Stimulated activated CD8-positive, alpha-beta memory T cell treated with anti-CD3 and anti-CD28 coated beads, Interleukin-7, amount 100 ng/mL, for 1 hour (primary cell): ENCODE results near the gene TRAF3IP3.

Experiments
- DNase-seq, 2 donors: peaks; one replicate each; pipeline ENCODE4 v3.0.0-alpha.2; 2020; ENCODE audit warnings: low read depth in 2 of 2

Gene TRAF3IP3

GRCh38 chr1:209825591-209826434 lies 70.0 kb downstream of the TRAF3IP3 start:
- DNase-seq = no peak

- DNase-seq = peak; percentile 84
Measured at GRCh38 chr1:209827384-209828262, 71.8 kb downstream of the TRAF3IP3 start, which contains the start of gene UTP25. Gene UTP25, plus strand, starts transcription at chr1:209827972. Its CDS starts 92 bp downstream, at chr1:209828064.

GRCh38 chr1:209829716-209830115 lies 73.9 kb downstream of the TRAF3IP3 start:
- no peak for DNase-seq

- no peak for DNase-seq
Measured at GRCh38 chr1:209830722-209831121, 74.9 kb downstream of the TRAF3IP3 start.

GRCh38 chr1:209831615-209832014 lies 75.8 kb downstream of the TRAF3IP3 start:
- DNase-seq = no peak
